Superior temporal gyrus (tissue), 1 donor: ENCODE results near the gene ISM2.

Experiments used
- DNase-seq: peaks from one replicate; pipeline ENCODE4 v3.0.0-alpha.2; 2016; ENCODE audit errors: extremely low spot score

ISM2 gene

GRCh38 chr14:77469067-77469505, 29.5 kb downstream of the ISM2 start:
- no peak for DNase-seq

GRCh38 chr14:77467801-77468200, 30.8 kb downstream of the ISM2 start:
- no peak for DNase-seq

- peak; percentile 91 for DNase-seq
These were observed 39.4 kb downstream of the ISM2 start for GRCh38 chr14:77459072-77459723.

GRCh38 chr14:77458249-77458950, 40.2 kb downstream of the ISM2 start:
- peak; percentile 28 for DNase-seq

GRCh38 chr14:77457522-77458248, 40.9 kb downstream of the ISM2 start, which contains the start of the genes AHSA1 and VIPAS39:
AHSA1 (plus strand) TSS chr14:77458093; CDS start chr14:77458190, 97 bp downstream.
VIPAS39 (minus strand) TSS chr14:77457601; CDS start chr14:77454102, 3,499 bp downstream.
- peak; percentile 100 for DNase-seq

- DNase-seq = no peak
These were observed 41.5 kb downstream of the ISM2 start for GRCh38 chr14:77457115-77457521.

- no peak for DNase-seq
These were observed 42.5 kb downstream of the ISM2 start for GRCh38 chr14:77455966-77456640.

- DNase-seq = no peak
These were observed 56.4 kb downstream of the ISM2 start for GRCh38 chr14:77442196-77442595.

- DNase-seq = no peak
These were observed 58.8 kb downstream of the ISM2 start for GRCh38 chr14:77439861-77440260.

GRCh38 chr14:77438596-77438995, 60.0 kb downstream of the ISM2 start:
- no peak for DNase-seq

GRCh38 chr14:77436042-77436441, 62.6 kb downstream of the ISM2 start:
- no peak for DNase-seq

GRCh38 chr14:77426396-77426795, 72.2 kb downstream of the ISM2 start:
- DNase-seq = no peak

GRCh38 chr14:77424862-77425261, 73.8 kb downstream of the ISM2 start:
- no peak for DNase-seq
